GM21619 (cell line): ENCODE measurements around the gene PTPRZ1.

Experiments used
- ATAC-seq: cut with Tn5 transposase; IDR thresholded peaks from one replicate; pipeline ENCODE4 v1.9.1; 2021; ENCODE audit not compliant: unreplicated experiment

PTPRZ1 gene

GRCh38 chr7:122040147-122040546, 167.2 kb downstream of the PTPRZ1 start:
- no peak for ATAC-seq

DNA sequence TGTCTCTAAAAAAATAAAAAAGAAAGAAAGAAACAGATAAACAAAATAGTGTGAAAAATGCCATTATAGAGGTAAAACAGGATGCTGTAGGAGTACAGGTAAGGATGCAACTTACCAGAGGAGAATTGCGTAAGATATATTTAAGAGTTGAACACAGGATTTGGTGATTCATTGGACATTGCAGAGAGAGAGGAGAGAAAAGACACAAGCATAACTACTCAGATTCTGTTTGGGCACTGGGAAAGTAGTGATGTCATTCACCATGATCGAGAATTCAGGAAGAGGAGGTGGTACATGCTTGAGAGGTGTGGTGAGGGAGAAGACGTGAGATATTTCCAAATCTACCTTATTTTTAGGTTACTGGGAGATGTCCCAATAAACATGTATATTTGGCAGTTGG, 173.4 kb downstream of the PTPRZ1 start:
- no peak for ATAC-seq

DNA sequence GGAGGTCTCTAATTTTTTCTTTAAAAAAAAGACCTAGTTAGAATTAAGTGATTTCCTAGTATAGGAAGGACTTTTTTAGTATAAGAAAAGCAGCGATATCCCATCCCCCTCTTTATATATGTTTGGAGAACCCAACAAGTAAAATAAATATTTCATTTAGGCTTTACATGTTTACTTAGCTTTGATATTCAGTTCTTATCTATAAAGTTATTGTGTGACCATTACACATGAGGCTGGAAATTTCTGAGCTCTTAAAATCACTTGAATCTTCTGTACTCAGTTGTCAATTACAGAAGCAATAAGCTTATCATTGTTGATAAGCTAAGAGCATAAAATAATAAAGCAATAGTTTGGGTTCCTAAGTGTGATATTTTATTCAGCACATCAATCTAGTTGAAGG, 181.4 kb downstream of the PTPRZ1 start:
- ATAC-seq = no peak

- ATAC-seq = no peak
Observed at GRCh38 chr7:122055073-122055472, 182.1 kb downstream of the PTPRZ1 start.

DNA sequence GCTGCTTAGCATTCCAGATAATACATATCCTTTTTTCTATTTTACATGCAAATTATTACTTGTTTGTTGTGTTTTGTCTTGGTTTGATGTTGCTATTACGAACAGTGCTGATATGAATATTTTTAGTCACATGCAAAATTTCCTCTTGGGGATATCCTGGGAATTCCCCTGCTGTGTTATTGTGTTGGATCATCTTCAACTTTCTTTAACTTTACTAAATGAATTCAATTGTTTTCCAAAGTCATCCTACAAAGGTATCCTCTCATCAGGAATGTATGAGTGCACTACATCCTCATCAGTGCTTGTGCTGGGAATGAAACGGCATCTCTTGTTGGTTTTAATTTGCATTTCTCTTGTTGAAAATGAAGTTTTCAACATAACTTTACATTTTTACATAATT, 184.0 kb downstream of the PTPRZ1 start:
- no peak for ATAC-seq

- ATAC-seq = no peak
Observed at GRCh38 chr7:122059542-122059941, 186.6 kb downstream of the PTPRZ1 start.

GRCh38 chr7:122063146-122063545, 190.2 kb downstream of the PTPRZ1 start:
- no peak for ATAC-seq

DNA sequence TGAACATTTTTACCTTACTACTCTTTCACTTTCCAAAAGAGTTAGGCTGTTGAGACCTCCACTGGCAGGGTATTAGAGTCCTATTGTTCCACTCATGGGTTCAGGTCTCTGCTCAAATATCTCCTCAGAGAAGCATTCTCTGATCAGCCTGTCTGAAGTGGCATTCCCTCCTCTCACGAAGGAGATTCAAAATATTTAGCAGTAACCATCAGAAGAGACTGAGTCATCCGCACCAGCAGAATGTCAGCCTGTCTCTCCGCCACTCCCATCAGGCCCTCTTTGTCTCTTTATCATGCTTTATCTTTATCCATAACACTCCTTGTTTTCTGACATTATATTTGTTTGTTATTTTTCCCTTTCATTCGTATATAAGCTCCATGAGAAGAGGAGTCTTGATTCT, 192.0 kb downstream of the PTPRZ1 start:
- no peak for ATAC-seq

- no peak for ATAC-seq
Observed at GRCh38 chr7:122067077-122067476, 194.1 kb downstream of the PTPRZ1 start.

GRCh38 chr7:122068046-122068445, 195.1 kb downstream of the PTPRZ1 start:
- no peak for ATAC-seq

GRCh38 chr7:122068999-122069398, 196.0 kb downstream of the PTPRZ1 start:
- no peak for ATAC-seq

DNA sequence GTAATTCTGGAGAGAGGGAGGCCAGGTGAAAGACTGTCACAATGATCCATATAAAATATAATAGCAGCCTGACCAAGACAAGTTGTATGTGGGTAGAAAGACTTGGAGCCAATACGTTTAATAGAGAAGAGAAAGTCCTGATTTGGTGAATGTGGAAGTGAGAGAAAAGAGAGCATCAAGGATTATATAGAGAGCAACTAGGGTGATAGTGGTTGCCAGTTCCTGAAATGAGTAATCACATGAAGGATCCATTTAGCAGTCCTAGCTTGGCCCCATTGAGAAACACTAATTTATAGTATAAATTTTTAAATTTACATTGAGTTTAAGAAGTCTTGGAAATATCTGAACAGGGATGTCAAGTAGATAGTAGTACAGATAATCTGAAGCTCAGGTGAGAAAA, 197.1 kb downstream of the PTPRZ1 start:
- no peak for ATAC-seq

DNA sequence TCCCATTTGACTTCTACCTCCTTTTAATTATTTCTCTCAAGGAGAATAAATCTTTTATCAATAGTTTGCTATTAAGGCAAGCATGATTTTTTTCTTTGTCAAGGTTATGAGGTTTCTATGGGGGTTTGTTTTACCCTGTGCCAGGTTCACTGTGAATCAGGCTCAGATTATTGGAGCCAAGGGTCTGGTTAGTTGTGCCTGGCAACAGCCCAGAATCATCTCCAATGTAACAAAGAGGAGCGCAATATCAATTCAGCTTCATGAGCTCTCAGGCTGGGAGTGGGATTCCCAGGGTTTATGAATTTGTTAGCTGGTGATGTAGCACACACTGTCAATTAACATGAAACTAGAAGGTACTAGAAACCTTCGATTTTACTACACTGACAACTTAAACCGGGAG, 197.9 kb downstream of the PTPRZ1 start:
- no peak for ATAC-seq

- ATAC-seq = no peak
Observed at GRCh38 chr7:122072272-122072671, 199.3 kb downstream of the PTPRZ1 start.

GRCh38 chr7:122072924-122073599, 200.1 kb downstream of the PTPRZ1 start:
- ATAC-seq = no peak

- ATAC-seq = no peak
Observed at GRCh38 chr7:122073635-122074034, 200.7 kb downstream of the PTPRZ1 start.

DNA sequence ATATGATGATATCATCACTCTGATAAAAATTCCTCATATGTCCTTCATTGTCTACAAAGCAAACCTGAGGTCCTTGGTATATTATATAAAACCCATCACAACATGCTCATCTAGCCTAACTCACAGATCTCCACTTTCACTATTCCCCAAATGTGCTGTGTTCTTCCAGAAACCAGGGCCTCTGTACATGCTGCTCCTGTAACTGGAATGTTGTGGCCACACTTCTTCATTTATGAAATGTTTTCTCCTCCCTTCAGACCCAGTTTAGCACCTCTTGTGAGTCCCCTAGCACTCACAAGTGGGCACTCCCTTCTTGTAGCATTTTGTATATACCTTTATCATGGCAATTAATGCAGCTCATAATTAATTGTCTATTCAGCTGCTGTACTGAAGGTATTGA, 209.2 kb downstream of the PTPRZ1 start:
- no peak for ATAC-seq

DNA sequence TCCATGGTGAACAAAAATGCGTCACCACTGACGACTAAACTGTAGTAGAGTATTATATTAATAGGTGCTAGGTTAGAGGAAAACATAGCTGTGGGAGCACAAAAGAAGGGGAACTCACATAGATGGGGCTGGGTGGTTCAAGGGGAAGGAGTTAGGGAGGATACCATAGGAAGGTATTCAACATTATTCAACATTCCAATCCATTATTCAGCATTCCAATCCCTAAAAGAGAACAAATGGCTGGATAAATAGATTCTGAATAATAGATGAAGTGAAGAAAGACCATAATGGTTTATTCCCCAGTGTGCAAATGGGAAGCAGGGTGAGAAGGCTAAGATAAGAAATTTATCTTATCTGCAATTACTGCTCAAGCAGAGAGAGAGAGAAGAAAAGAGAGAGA, 209.7 kb downstream of the PTPRZ1 start:
- ATAC-seq = no peak

DNA sequence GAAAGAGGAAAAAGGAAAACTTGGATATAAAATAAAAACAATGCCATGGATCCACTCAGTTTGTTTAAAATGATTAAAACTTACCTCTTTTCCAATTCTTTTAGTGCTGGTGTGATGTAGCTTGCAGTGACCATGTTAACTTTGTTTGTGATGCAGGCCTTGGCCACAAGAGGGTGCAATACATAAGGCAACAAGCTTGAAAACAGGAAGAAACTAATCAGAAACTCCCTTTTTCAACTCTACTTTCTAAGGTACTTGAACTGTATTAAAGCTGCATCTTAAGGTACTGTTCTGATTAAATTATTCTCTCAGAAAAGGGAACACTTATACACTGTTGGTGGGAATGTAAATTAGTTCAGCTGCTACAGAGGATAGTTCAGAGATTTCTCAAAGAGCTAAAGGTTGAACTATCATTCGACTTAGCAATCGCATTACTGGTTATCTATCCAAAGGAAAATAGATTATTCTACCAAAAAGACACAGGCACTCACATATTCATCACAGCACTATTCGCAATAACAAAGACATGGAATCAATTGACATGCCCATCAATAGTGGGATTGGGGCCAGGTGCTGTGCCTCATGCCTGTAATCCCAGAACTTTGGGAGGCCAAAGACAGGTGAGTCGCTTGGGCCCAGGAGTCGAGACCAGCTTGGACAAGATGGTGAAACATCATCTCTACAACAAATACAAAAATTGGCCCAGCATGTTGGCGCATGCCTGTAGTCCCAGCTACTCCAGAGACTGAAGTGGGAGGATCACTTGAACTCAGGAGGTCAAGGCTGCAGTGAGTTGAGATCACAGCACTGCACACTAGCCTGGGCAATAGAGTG, 220.2 kb downstream of the PTPRZ1 start:
- ATAC-seq = peak; percentile 97

DNA sequence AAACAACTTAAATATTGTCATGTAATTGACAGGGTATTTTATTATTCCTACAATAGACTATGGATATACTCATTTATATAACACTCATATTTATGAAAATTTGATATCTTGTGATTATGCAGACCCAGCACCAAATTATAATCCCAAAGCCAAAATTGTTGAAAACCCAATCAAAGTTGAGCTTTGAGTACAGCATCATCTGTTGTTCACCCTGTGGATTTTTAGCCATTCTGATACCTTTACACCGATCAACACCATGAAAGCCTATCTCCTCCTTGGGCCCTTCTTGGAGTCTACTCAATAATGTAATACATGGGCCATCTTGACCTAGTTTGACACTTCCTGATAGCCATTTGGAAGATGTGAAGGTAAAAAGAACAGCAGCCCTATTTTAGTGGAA, 221.6 kb downstream of the PTPRZ1 start:
- no peak for ATAC-seq

GRCh38 chr7:122095642-122096041, 222.7 kb downstream of the PTPRZ1 start:
- no peak for ATAC-seq

- ATAC-seq = no peak
Observed at GRCh38 chr7:122100021-122100420, 227.1 kb downstream of the PTPRZ1 start.

DNA sequence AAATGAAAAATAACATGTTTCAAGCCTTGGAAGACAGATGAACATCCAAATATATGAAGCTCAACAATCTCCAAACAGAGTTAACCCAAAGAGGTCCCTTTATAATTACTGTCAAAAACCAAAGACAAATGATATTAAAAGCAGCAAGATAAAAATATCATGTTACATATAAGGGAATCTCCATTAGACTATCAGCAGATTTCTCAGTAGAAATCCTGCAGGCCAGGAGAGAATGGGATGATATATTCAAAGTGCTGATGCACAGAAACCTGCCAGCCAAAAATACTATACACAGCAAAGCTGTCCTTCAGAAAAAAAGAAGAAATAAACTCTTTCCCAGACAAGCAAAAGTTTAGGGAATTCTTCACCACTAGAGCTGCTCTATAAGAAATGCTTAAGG, 230.1 kb downstream of the PTPRZ1 start:
- no peak for ATAC-seq
